Measurements from ENCODE around the gene TRIM66.
A peak's percentile ranks its signal among the peaks of the same experiment; 100 is the strongest.

TRIM66 gene

DNA sequence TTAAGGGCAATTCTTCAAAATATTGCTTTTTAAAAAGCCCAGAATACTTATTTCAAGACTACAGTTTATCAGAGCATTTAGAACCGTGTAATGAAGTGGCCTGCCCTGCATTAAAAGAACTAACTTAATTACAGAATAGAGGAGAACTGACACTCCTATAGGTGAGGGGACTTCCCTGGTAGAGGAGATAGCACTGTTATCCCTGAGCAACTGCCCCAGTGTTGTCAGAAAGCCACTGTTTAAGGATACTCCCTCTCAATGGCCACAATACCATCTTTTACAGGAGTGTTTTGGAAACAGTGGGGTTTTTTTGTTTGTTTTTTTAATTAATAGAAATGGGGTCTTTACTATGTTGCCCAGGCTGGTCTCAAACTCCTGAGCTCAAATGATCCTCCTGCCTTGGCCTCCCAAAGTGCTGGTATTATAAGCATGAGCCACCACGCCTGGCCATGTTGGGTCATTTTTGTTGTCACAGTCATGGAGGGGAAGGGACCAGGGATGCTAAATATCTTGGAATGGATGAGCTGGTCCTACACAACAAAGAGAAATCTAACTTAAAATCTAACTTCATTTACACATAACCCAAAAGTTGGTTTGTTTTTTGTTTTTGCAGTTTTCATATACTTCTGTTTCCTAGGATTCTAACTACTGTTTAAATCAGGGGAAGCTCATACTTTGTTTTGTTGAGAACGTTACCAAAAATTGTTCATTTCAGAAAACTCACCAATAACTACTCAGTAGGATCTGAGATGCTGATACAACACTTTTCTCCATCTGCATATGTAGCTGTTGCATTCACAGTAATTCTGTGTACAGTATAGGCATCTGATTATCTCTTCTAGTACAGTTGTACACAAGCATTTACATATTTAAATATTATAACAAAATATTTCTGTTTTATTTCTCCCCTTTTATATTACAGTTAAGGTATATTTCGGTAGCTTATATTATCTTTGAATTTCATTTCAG, 8.2 kb upstream of the TRIM66 start:
- DNase-seq (ENCODE audit: low read depth), result no peak

- DNase-seq (ENCODE audit: low read depth), result peak; percentile 45
These were observed 7.3 kb upstream of the TRIM66 start for GRCh38 chr11:8689726-8690255.

GRCh38 chr11:8688414-8689362, 6.2 kb upstream of the TRIM66 start:
- DNase-seq (ENCODE audit: low read depth), result peak; percentile 99

DNA sequence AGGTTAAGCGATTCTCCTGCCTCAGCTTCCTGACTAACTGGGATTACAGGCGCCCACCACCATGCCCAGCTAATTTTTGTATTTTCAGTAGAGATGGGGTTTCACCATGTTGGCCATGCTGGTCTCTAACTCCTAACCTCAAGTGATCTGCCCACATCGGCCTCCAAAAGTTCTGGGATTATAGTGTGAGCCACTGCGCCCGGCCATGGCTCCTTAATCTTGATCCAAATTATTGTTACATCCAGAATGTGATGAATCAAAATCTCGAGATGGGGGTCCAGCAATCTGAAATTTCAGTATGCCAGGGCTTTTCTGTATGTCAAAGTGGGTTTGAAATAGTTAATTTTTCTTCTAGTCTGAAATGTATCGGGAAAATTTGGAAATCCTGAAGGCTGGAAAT, 3.9 kb upstream of the TRIM66 start:
- no peak for DNase-seq (ENCODE audit: low read depth)

DNA sequence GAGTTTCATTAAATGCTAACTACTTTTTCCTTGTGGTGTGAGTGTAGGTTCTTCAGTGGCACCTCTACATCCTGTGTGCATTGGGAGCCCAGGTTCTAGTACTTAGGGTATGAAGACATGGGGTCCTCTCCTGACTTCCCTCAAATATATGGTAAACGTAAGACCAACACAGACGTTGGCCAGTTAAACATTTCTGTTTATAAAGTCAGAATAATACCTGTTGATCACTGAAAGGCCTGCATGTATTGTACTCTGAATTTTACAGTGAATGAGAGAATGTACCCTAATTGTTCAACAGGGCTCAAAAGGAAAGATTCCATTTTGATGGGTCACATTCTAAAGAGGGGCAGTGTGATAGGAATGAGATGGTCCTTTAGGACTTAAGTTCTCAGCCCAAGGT, 3.4 kb upstream of the TRIM66 start:
- DNase-seq (ENCODE audit: low read depth), result no peak

DNA sequence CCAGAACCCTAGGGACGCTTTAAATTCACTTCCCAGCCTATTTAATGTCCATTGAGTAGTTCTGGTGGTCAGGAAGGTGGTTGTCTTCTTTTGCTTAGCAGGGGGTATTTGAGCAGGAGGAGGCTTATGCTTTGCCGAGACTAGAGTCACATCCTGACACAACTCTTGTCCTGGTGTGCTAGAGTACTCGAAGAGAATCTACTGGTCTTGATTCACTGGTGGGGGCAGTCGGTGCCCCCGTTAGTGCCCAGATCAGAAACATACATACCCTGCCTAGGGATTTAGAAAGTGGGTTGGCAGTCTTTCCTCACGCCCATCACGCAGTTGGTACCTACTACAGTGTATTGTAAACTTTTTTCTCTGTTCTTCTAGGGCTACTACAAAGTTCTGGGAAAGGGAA, 2.8 kb upstream of the TRIM66 start:
- no peak for DNase-seq (ENCODE audit: low read depth)

GRCh38 chr11:8684600-8685290, 2.3 kb upstream of the TRIM66 start:
- no peak for DNase-seq (ENCODE audit: low read depth)

GRCh38 chr11:8683115-8683807, 796 bp upstream of the TRIM66 start:
- DNase-seq (ENCODE audit: low read depth), result no peak

DNA sequence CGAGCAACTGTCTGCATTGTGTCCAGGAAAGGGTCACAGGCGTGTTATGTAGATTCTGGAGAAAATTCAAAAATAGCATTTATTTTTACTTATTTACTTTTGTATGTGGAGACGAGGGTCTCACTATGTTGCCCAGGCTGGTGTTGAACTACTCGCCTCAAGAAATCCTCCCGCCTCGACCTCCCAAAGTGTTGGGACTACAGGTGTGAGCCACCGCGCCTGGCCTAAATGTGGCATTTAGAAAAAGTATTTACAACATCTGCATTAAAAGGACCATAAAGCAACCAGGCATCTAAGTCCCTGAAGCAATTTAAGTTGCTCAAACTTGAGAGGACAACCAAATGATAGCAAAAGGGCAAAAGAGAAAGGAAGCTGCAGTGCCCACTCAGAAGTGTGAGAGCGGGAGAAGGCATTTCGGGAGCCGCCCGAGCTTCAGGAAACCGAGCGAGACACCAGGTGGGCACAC, 595 bp downstream of the TRIM66 start:
- no peak for DNase-seq (ENCODE audit: low read depth)

GRCh38 chr11:8679006-8679405, 3.5 kb downstream of the TRIM66 start:
- DNase-seq (ENCODE audit: low read depth), result no peak

DNA sequence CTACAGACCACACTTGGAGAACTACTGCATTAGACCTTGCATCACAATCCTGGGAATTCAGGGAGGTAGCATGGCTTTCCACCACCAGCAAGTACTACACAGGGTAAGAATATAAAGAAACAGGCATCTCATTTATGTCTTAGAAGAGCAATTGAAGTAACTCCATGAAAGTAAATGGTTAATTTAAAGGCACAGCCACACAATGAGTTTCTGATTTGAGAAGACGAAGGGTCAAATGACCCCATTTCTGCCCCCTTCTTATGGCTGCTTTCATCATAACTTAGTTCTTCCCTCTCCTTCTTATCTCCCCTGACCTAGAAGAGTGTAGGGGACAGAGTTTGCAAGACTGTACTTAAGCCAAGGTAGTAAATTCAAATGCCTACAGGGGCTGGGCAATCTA, 6.0 kb downstream of the TRIM66 start:
- no peak for DNase-seq (ENCODE audit: low read depth)

DNA sequence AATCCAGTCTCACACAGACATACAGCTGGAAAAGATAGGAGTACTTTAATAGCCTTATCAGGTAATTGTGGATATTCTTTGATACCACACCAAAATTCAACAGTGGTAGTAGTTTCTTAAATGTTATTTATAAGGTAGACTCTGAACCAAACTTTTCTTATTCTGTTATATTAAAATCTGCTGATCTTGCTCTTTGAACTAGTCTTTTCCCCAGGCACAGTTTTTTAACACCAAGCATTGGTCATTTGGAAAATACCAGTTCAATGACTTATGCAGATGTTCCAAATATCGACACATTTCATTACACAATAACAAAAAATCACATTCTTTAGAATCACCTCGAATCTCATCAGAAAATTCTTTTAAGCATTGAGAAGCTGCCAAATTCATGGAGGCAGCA, 7.6 kb downstream of the TRIM66 start:
- DNase-seq (ENCODE audit: low read depth), result no peak

GRCh38 chr11:8672346-8672745, 10.1 kb downstream of the TRIM66 start:
- no peak for DNase-seq (ENCODE audit: low read depth)

DNA sequence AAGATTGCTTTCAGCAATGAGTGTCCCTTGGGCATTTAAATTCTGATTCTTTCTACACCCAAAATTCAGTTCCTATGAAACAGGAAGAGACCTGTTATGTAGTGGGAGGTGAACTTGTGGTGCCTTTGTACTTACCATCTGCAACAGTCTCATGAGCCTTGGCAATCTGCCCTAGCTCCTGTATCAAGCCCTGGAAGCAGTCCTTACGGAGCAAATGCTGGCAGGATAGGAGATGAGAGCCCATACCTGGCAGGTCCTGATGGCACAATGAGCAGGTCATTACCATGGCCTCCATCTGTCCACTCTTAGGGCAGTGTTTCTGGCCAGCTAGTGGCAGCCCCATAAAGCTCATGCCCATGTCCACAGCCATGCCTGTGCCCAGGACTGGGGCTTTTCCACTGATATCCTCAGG, 10.8 kb downstream of the TRIM66 start:
- DNase-seq (ENCODE audit: low read depth), result peak; percentile 82

DNA sequence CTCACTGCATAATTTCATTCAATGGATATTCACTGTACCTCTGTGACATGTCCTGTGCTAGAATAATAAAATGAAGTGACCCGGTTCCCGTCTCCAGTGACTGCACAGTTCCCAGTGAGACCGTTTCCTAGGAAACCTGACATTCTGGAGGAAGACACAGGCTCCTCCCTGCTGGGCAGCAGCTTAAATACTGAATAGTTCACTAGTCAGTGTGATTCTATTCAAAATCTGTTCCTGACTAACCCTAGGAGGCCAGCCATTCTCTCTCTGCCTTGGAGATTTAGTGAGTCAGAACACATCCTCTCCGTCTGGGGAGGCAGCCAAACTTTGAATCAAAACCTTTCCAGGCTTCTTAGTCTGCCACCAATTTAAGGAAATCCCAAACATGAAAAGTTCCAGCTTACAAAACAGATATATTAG, 11.3 kb downstream of the TRIM66 start:
- DNase-seq (ENCODE audit: low read depth), result peak; percentile 96

DNA sequence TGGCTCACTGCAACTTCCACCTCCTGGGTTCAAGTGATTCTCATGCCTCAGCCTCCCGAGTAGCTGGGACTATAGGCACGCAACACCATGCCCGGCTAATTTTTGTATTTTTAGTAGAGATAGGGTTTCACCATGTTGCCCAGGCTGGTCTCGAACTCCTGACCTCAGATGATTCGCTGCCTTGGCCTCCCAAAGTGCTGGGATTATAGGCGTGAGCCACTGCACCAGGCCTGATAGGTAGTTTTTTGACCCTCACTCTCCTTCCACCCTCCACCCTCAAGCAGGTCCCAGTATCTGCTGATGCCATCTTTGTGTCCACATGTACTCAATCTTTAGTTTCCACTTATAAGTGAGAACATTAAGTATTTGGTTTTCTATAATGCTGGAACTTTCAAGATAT, 12.4 kb downstream of the TRIM66 start:
- peak; percentile 52 for DNase-seq (ENCODE audit: low read depth)

DNA sequence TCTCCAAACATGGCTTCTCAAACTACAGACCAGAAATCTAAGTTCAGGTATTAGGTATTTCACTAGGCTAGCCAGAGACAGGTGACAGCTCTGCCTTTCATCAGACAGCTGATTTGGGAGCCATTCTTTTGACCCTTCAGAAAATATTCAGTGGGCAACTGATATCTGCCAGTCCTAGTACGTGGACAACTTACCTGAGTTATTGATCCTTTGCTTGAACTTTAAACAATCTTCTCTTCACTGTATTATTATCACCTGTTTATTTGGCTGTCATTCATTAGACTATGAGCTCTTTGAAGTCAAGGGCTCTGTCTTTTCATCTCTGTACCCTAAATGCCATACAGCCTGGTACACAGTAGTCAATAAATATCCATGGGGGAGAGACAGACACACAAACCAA, 17.2 kb downstream of the TRIM66 start:
- no peak for DNase-seq (ENCODE audit: low read depth)

DNA sequence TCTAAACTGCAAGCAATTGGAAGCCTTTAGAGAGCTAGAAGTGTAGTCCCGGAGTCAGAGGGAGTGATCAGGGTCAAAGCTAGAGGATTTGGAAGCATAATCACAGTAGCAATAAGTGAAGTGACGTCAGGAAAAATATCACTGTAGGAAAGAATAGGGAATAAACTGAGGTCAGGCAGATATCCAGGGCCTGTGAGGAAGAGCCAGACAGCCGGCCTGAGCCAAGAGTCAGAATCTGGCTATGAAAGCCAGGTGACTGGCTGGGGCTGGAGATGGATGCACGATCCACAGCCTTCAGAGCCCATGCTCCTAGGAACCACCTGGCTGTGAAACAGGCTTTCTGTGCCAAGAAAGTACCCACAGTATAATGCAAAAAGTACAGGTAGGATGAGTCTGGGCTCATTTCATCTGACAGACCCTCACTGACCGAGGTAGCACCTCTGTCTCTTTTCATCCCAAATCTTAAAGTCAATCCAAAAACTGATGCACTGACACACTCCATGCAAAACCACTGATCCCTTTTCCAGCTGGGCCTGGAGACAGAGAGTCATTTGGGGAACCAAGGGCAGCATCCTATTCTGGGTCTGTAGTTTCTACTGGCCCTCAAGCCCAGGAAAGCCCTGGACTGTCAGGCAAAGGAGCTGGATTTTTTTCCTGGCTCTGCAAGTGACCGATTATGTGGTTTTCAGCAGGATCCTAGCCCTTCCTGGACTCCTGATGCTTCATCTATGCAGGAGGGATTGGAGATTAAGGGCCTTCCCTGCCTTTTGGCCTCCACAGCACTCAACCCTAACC, 21.3 kb downstream of the TRIM66 start:
- no peak for DNase-seq (ENCODE audit: low read depth)

- DNase-seq (ENCODE audit: low read depth), result no peak
These were observed 24.0 kb downstream of the TRIM66 start for GRCh38 chr11:8658321-8659057.

- DNase-seq (ENCODE audit: low read depth), result no peak
These were observed 26.2 kb downstream of the TRIM66 start for GRCh38 chr11:8656291-8656690.

Measured in ELR (cell line).